ENCODE results near the gene DHRSX.
"Not testable (repeated sequence)": the region's sequence is repeated elsewhere in the genome, so short reads cannot be mapped to it uniquely, and the experiment has no call there.

The DHRSX gene

DNA sequence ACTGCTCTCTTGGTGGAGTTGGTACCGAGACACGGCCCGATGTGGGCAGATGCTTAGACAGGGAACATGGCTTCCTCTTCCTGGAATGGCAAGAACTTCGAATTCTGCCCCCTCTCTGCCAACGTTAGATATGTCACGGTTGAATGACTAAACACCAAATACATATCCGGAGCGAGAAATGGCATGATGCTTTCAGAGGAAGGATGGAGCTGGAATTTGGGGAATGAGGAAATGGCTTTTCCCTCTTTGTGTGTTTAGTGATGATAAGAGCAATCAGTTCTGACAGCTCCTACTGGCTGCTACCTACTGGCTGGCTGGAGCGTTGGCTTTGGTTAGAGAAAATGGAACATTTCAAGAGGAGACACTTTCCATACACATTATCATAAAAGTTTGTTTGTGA is 140.0 kb downstream of the DHRSX start:
- no peak overlapping the region for H2AFZ ChIP-seq (ENCODE audit: low read depth)
- no peak overlapping the region for H3K4me3 ChIP-seq (IDR thresholded peaks at IDR 0.05; ENCODE audit: insufficient read depth, low read depth, low read length)
- no peaks in the 10 kb centered on the region for H3K27me3 ChIP-seq (ENCODE audit: insufficient read depth, low read depth)
- H3K79me2 ChIP-seq (ENCODE audit: insufficient read depth, low read depth), result no peaks in the 10 kb centered on the region
- TF ChIP-seq, protein P1, sequence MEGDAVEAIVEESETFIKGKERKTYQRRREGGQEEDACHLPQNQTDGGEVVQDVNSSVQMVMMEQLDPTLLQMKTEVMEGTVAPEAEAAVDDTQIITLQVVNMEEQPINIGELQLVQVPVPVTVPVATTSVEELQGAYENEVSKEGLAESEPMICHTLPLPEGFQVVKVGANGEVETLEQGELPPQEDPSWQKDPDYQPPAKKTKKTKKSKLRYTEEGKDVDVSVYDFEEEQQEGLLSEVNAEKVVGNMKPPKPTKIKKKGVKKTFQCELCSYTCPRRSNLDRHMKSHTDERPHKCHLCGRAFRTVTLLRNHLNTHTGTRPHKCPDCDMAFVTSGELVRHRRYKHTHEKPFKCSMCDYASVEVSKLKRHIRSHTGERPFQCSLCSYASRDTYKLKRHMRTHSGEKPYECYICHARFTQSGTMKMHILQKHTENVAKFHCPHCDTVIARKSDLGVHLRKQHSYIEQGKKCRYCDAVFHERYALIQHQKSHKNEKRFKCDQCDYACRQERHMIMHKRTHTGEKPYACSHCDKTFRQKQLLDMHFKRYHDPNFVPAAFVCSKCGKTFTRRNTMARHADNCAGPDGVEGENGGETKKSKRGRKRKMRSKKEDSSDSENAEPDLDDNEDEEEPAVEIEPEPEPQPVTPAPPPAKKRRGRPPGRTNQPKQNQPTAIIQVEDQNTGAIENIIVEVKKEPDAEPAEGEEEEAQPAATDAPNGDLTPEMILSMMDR (conservative IDR thresholded peaks at IDR 0.05; ENCODE audit: low read depth, low read length), result no peak
- no peak overlapping the region for H3K4me2 ChIP-seq
- H3K36me3 ChIP-seq (ENCODE audit: insufficient read depth), result no peaks in the 10 kb centered on the region
- H4K20me1 ChIP-seq (ENCODE audit: insufficient read depth), result no peaks in the 10 kb centered on the region
- H3K9ac ChIP-seq, result no peak overlapping the region
- no peaks in the 10 kb centered on the region for H3K4me1 ChIP-seq (ENCODE audit: low read depth, poor library complexity, severe bottlenecking)
- no peak overlapping the region for H3K27ac ChIP-seq

DNA sequence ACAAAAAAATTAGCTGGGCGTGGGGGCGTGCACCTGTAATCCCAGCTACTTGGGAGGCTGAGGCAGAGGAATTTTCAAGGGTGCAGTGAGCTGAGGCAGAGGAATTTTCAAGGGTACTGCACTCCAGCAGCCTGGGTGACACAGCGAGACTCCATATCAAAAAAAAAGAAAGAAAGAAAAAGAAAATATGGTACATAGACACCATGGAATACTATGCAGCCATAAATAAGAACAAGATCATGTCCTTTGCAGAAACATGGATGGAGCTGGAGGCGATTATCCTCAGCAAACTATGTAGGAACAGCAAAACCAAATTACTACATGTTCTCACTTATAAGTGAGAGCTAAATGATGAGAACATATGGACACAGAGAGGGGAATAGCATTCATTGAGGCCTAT is 141.3 kb downstream of the DHRSX start:
- not testable (repeated sequence) for H3K9ac ChIP-seq; H3K4me2 ChIP-seq; H3K27me3 ChIP-seq (ENCODE audit: insufficient read depth, low read depth); H3K79me2 ChIP-seq (ENCODE audit: insufficient read depth, low read depth); H3K4me1 ChIP-seq (ENCODE audit: low read depth, poor library complexity, severe bottlenecking); H2AFZ ChIP-seq (ENCODE audit: low read depth); H3K36me3 ChIP-seq (ENCODE audit: insufficient read depth); H4K20me1 ChIP-seq (ENCODE audit: insufficient read depth); H3K27ac ChIP-seq; H3K4me3 ChIP-seq (IDR thresholded peaks at IDR 0.05; ENCODE audit: insufficient read depth, low read depth, low read length)

DNA sequence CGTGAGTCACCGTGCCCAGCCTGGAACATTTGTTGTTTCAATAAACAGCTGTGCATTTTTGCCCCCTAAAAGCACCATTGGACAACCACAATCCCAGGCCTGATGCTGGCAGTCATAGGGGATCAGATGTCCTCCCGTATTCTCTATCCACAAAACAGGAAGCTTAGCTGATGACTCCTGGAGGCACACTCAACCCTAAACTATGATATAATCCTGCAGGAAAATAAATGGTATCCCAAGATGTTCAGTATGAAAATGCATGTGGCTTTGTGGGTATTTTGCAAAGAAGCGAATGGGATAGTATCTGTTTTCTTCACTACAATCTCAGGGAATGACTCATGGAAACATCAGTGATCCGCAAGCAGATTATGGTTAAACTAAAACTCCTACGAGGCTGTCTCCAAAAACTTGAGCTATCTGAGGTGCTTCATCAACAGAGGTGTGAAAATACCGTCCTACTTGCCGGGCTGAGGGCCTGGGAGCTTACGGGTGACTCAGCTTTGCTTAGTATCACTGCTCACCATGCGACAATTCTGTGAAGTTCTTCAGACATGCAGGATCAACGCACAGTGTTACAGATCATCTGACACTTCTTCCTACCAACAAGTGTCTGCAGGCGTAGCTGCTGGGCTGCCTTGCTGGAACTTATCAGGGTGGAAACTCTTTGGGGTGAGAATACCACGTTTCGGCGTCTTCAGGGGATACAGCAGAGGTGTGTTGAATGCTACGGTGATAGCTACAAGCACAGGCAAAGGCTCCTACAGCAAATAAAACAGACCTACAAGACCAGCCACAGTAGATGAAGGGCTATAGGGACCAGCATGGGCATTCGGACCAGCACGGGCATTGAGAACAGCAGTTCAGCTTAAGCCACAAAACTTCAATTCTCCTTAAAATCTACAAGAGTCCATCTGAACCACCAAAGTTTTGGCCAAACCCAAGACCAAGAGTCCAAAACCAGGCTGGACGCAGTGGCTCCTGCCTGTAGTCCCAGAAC is 148.5 kb downstream of the DHRSX start:
- Histone ChIP-seq H3K27ac (no peak overlapping the region), H4K20me1 (ENCODE audit: insufficient read depth) (no peaks in the 10 kb centered on the region), H3K27me3 (ENCODE audit: insufficient read depth, low read depth) (no peaks in the 10 kb centered on the region), H3K9ac (no peak overlapping the region), H2AFZ (ENCODE audit: low read depth) (no peak overlapping the region), H3K79me2 (ENCODE audit: insufficient read depth, low read depth) (no peaks in the 10 kb centered on the region), H3K36me3 (ENCODE audit: insufficient read depth) (no peaks in the 10 kb centered on the region), H3K4me1 (ENCODE audit: low read depth, poor library complexity, severe bottlenecking) (no peaks in the 10 kb centered on the region), H3K4me2 (no peak overlapping the region), H3K4me3 (IDR thresholded peaks at IDR 0.05; ENCODE audit: insufficient read depth, low read depth, low read length) (no peak overlapping the region)
- TF ChIP-seq, protein P1 (conservative IDR thresholded peaks at IDR 0.05; ENCODE audit: low read depth, low read length), result no peak

DNA sequence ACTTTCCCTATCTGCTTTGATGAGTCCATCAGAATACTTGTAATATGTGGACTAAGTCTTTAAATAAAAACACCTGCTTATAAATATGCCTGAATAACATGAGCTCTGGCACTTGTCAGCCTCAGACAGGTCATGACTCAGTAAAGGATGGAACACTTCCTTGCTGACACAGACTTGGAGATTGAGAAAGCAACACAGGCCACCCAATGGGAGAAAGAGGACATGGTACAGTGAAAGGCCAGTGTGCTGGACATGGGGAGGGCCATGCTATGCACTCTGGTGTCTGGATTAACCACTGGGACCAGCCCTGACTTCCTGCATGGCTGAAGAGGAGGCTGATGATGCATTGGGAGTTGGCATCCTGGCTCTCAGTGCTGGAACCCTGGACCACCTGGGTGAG is 149.5 kb downstream of the DHRSX start:
- H3K9ac ChIP-seq, result no peak overlapping the region
- H3K79me2 ChIP-seq (ENCODE audit: insufficient read depth, low read depth), result no peaks in the 10 kb centered on the region
- H3K36me3 ChIP-seq (ENCODE audit: insufficient read depth), result no peaks in the 10 kb centered on the region
- H3K4me1 ChIP-seq (ENCODE audit: low read depth, poor library complexity, severe bottlenecking), result no peaks in the 10 kb centered on the region
- H3K27ac ChIP-seq, result no peak overlapping the region
- no peaks in the 10 kb centered on the region for H3K27me3 ChIP-seq (ENCODE audit: insufficient read depth, low read depth)
- H4K20me1 ChIP-seq (ENCODE audit: insufficient read depth), result no peaks in the 10 kb centered on the region
- TF ChIP-seq, protein P1 (conservative IDR thresholded peaks at IDR 0.05; ENCODE audit: low read depth, low read length), result no peak
- no peak overlapping the region for H3K4me2 ChIP-seq
- H3K4me3 ChIP-seq (IDR thresholded peaks at IDR 0.05; ENCODE audit: insufficient read depth, low read depth, low read length), result no peak overlapping the region
- no peak overlapping the region for H2AFZ ChIP-seq (ENCODE audit: low read depth)

DNA sequence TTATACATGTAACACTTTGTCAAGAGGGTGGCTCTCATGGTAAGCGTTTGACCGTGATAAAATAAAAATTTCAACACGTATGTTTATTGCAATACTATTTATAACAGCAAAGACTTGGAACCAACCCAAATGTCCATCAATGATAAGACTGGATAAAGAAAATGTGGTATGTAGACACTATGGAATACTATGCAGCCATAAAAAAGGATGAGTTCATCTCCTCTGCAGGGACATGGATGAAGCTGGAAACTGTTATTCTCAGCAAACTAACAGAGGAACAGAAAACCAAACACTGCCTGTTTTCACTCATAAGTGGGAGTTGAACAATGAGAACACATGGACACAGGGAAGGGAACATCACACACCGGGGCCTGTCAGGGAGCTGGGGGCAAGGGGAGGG is 150.1 kb downstream of the DHRSX start:
- H3K4me2 ChIP-seq; H3K9ac ChIP-seq; H3K4me3 ChIP-seq (IDR thresholded peaks at IDR 0.05; ENCODE audit: insufficient read depth, low read depth, low read length); H3K27ac ChIP-seq; H3K79me2 ChIP-seq (ENCODE audit: insufficient read depth, low read depth); H3K4me1 ChIP-seq (ENCODE audit: low read depth, poor library complexity, severe bottlenecking); H3K36me3 ChIP-seq (ENCODE audit: insufficient read depth); H4K20me1 ChIP-seq (ENCODE audit: insufficient read depth); H3K27me3 ChIP-seq (ENCODE audit: insufficient read depth, low read depth); H2AFZ ChIP-seq (ENCODE audit: low read depth): not testable (repeated sequence)

DNA sequence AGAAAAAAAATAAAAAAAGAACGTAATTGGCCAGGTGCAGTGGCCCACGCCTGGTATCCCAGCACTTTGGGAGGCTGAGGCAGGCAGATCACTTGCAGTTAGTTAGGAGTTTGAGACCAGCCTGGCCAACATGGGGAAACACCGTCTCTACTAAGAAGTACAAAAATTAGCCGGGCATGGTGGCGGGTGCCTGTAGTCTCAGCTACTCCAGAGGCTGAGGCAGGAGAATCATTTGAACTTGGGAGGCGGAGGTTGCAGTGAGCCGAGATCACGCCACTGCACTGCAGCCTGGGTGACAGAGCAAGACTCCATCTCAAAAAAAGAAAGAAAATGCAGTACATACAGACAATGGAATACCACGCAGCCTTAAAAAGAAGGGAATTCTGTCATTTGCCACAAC is 150.7 kb downstream of the DHRSX start:
- H3K4me1 ChIP-seq (ENCODE audit: low read depth, poor library complexity, severe bottlenecking); H3K36me3 ChIP-seq (ENCODE audit: insufficient read depth); H3K27me3 ChIP-seq (ENCODE audit: insufficient read depth, low read depth): not testable (repeated sequence)

More for the DNA sequence above, 150.7 kb downstream of the DHRSX start:
- H4K20me1 ChIP-seq (ENCODE audit: insufficient read depth); H3K27ac ChIP-seq; H2AFZ ChIP-seq (ENCODE audit: low read depth); H3K4me3 ChIP-seq (IDR thresholded peaks at IDR 0.05; ENCODE audit: insufficient read depth, low read depth, low read length); H3K4me2 ChIP-seq; H3K9ac ChIP-seq; H3K79me2 ChIP-seq (ENCODE audit: insufficient read depth, low read depth): not testable (repeated sequence)
